BJ (cell line): Measurements from ENCODE around the gene DHRS2. TPM values are rescaled to one million over a fixed set of nuclear protein-coding genes. Genes with fewer than 3 reads are reported as not detected.
"Not testable (repeated sequence)": the region's sequence is repeated elsewhere in the genome, so short reads cannot be mapped to it uniquely, and the experiment has no call there.

Source experiments
- CTCF ChIA-PET: fragments of 350-600 bp; formaldehyde crosslinking; extraction: SDS; loops from one replicate; lab custom pipeline; 2021; ENCODE audit warnings: antibody characterized with exemption, inconsistent platforms; lab: Yijun Ruan, JAX
- POLR2A ChIA-PET: fragments of 300-600 bp; sonication (Branson Sonifier 250); formaldehyde crosslinking; extraction: SDS; loops from one replicate; lab custom pipeline; 2021; ENCODE audit warnings: antibody characterized with exemption; lab: Charles Lee
- DNase-seq: peaks from one replicate; pipeline ENCODE4 v3.0.0-alpha.2; 2011; ENCODE audit warnings: low read depth
- H3K27me3 ChIP-seq: 2 replicates; pipeline ENCODE4 v1.6.0; 2011; ENCODE audit warnings: low read length; ENCODE audit not compliant: control insufficient read depth, insufficient read depth
- H3K36me3 ChIP-seq: 2 replicates; pipeline ENCODE4 v1.5.1; 2011; ENCODE audit warnings: low read length; ENCODE audit not compliant: control insufficient read depth, insufficient read depth
- H3K4me3 ChIP-seq: 2 replicates; pipeline ENCODE4 v1.5.1; 2011; ENCODE audit warnings: low read depth, mild to moderate bottlenecking, control low read depth, low read length
- CTCF ChIP-seq: IDR thresholded peaks from 2 replicates; pipeline ENCODE4 v1.5.1; 2011; ENCODE audit warnings: low read depth, mild to moderate bottlenecking, control low read depth, inconsistent platforms, low read length, moderate library complexity; ENCODE audit not compliant: insufficient read depth
- polyA minus RNA-seq: library from RNA; depleted of rRNA, polyadenylated mRNA; stranded (reverse); fragments of >200 nt; gene quantifications from 2 replicates; pipeline ENCODE4 v1.2.3, GENCODE V29; 2011; rRNA and poly(A)+ RNA removed
- polyA plus RNA-seq: library from polyadenylated mRNA; depleted of rRNA; stranded (reverse); fragments of >200 nt; gene quantifications from 2 replicates; pipeline ENCODE4 v1.2.3, GENCODE V29; 2011; rRNA removed

The DHRS2 gene
- polyA plus RNA-seq (0.13 and 0.16 TPM in 2 replicates), polyA minus RNA-seq (not detected in 2 replicates)

- CTCF ChIA-PET = interaction anchor here (0.8 to 1.1 kb wide), 4 partner anchors 29 to 294 kb away, joined by 3 to 5 read pairs (median 3); no protein-coding TSS in a partner anchor
- Histone ChIP-seq H3K27me3 (peaks cover 4% of the 10 kb centered on the region; the same call in 1 of the 2 replicates), H3K4me3 (no peak within 1 kb of the TSS), H3K36me3 (no peaks in the 10 kb centered on the region)
- no peak for TF ChIP-seq CTCF
- no peak for DNase-seq
- POLR2A ChIA-PET = no interaction called here
These were observed at the start of gene DHRS2 for GRCh38 chr14:23636317-23637211. Gene DHRS2, plus strand, starts transcription at chr14:23636364. Its CDS starts 2,501 bp downstream, at chr14:23638865.

- POLR2A ChIA-PET = no interaction called here
- DNase-seq = peak; percentile 13
- CTCF ChIA-PET = interaction anchor here (0.5 to 4.0 kb wide), 23 partner anchors 8 to 963 kb away, joined by 3 to 35 read pairs (median 3); partner anchors contain the start of genes AP1G2 and JPH4
- H3K27me3 ChIP-seq = no peaks in the 10 kb centered on the region
- H3K4me3 ChIP-seq = no peak overlapping the region
- no peaks in the 10 kb centered on the region for H3K36me3 ChIP-seq
- peak; percentile 83 for TF ChIP-seq CTCF
These were observed 47.1 kb upstream of the DHRS2 start for GRCh38 chr14:23588884-23589598.

GRCh38 chr14:23589606-23590005, 46.6 kb upstream of the DHRS2 start:
- Histone ChIP-seq H3K27me3 (no peaks in the 10 kb centered on the region), H3K4me3 (no peak overlapping the region), H3K36me3 (no peaks in the 10 kb centered on the region)
- CTCF ChIA-PET = interaction anchor here (0.6 to 4.0 kb wide), 15 partner anchors 9 to 344 kb away, joined by 3 to 35 read pairs (median 4); partner anchors contain the start of gene AP1G2
- no peak for TF ChIP-seq CTCF
- POLR2A ChIA-PET = no interaction called here
- no peak for DNase-seq

GRCh38 chr14:23590198-23590597, 46.0 kb upstream of the DHRS2 start:
- Histone ChIP-seq H3K27me3 (no peaks in the 10 kb centered on the region), H3K4me3 (no peak overlapping the region), H3K36me3 (no peaks in the 10 kb centered on the region)
- ChIA-PET POLR2A (no interaction called here), CTCF (interaction anchor here (0.6 to 4.0 kb wide), 7 partner anchors 27 to 340 kb away, joined by 3 to 35 read pairs (median 4); no protein-coding TSS in a partner anchor)
- DNase-seq = no peak
- no peak for TF ChIP-seq CTCF

GRCh38 chr14:23594191-23594590, 42.0 kb upstream of the DHRS2 start:
- H3K27me3 ChIP-seq, POLR2A ChIA-PET, H3K36me3 ChIP-seq, H3K4me3 ChIP-seq, DNase-seq: not testable (repeated sequence)
- CTCF ChIA-PET = interaction anchor here (0.6 to 1.0 kb wide), 2 partner anchors 38 to 247 kb away, joined by 3 to 4 read pairs; no protein-coding TSS in a partner anchor
